Activated naive CD8-positive, alpha-beta T cell treated with anti-CD3 and anti-CD28 coated beads, Interleukin-2, amount 50 U/mL, for 24 hours (primary cell): ENCODE measurements around the gene RBM43.

Source experiments
- ATAC-seq: fragments of 150-1000 bp; cut with Tn5 transposase; one replicate; pipeline ENCODE4 v1.10.0; 2021
- DNase-seq: peaks from one replicate; pipeline ENCODE4 v3.0.0; 2021
- H3K27ac Mint-ChIP-seq: one replicate; pipeline ENCODE4 v1.8.0; 2021; ENCODE audit warnings: mild to moderate bottlenecking, mixed read lengths
- H3K27me3 Mint-ChIP-seq: one replicate; pipeline ENCODE4 v1.8.0; 2021; ENCODE audit warnings: mixed read lengths
- H3K36me3 Mint-ChIP-seq: one replicate; pipeline ENCODE4 v1.8.0; 2021; ENCODE audit warnings: low read depth, mixed read lengths
- H3K4me1 Mint-ChIP-seq: one replicate; pipeline ENCODE4 v1.8.0; 2021; ENCODE audit warnings: mixed read lengths
- H3K4me3 Mint-ChIP-seq: one replicate; pipeline ENCODE4 v1.8.0; 2021; ENCODE audit warnings: mild to moderate bottlenecking, moderate library complexity, mixed read lengths
- H3K9me3 Mint-ChIP-seq: one replicate; pipeline ENCODE4 v1.8.0; 2021; ENCODE audit warnings: mixed read lengths

RBM43 gene

DNA sequence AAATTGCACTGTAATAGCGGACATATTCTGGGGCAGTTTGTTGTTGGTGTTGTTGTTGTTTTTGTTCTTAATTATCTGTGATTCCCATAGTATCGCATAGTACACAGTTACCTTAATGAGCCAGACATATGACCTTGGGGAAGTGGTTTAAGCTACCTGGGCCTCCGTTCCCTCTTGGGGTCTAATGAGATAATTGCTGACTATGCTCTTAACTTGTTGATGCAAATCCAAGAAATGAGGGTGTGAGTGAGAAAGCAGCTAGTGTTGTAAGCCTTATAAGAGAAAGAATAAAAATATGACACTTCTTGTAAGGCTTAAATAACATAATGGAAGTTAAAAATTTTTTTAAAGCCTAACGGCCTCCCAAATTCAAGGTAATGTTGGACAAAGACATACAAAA is 20.7 kb upstream of the RBM43 start:
- no peaks in the 10 kb centered on the region for H3K27me3 Mint-ChIP-seq
- no peaks in the 10 kb centered on the region for H3K9me3 Mint-ChIP-seq
- H3K27ac Mint-ChIP-seq: no peak overlapping the region
- DNase-seq (no peak), ATAC-seq (no peak)
- peaks cover 27% of the 10 kb centered on the region for H3K4me1 Mint-ChIP-seq
- H3K36me3 Mint-ChIP-seq: peaks cover 31% of the 10 kb centered on the region
- no peak overlapping the region for H3K4me3 Mint-ChIP-seq

DNA sequence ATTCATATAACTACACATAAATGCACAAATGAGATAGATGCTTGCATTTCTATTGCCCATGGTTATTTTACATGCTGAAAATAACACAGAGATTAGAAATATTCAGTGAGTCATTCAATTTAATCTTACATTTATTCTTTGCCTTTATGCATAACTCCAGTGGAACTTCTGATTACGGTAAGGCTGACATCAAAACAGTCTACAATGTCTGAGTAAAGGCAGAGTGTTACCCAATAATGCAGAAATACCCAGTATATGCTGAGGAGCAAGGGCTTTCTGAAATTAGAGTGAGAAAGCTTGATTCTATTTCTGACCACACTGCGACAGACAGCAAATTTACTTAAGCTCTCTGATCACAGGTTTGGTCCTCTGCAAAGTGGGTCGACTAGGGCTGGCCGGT is 18.6 kb upstream of the RBM43 start:
- H3K4me1 Mint-ChIP-seq: peaks cover 9% of the 10 kb centered on the region
- no peak overlapping the region for H3K4me3 Mint-ChIP-seq
- no peak overlapping the region for H3K27ac Mint-ChIP-seq
- no peak for DNase-seq
- ATAC-seq: no peak
- peaks cover 41% of the 10 kb centered on the region for H3K36me3 Mint-ChIP-seq
- no peaks in the 10 kb centered on the region for H3K27me3 Mint-ChIP-seq
- no peaks in the 10 kb centered on the region for H3K9me3 Mint-ChIP-seq

GRCh38 chr2:151278487-151278886 is 16.8 kb upstream of the RBM43 start:
- Mint-ChIP-seq H3K27ac (no peak overlapping the region), H3K36me3 (peaks cover 51% of the 10 kb centered on the region), H3K27me3 (no peaks in the 10 kb centered on the region), H3K4me3 (no peak overlapping the region), H3K4me1 (no peaks in the 10 kb centered on the region), H3K9me3 (no peaks in the 10 kb centered on the region)
- no peak for DNase-seq
- ATAC-seq: no peak

DNA sequence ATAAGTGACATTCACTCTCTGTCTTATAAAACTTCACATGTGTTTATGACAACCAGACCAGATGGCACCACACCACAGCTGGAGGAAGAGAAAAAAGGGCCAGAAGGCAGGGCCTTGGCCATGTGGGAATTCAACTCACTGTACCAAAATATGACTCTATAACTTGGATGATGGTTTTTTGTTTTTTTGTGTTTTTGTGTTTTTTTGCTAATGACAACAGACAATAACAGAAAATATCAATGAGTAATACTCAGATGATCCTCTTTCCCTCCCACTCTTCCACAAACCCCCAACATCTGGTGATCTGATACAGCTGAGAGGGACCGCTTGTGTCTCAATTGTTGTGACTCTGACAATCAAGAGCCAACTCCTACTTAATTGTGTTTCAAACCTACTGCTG is 15.4 kb upstream of the RBM43 start:
- peaks cover 57% of the 10 kb centered on the region for H3K36me3 Mint-ChIP-seq
- H3K4me1 Mint-ChIP-seq: no peaks in the 10 kb centered on the region
- no peak overlapping the region for H3K27ac Mint-ChIP-seq
- no peaks in the 10 kb centered on the region for H3K27me3 Mint-ChIP-seq
- no peak for DNase-seq
- no peak for ATAC-seq
- H3K9me3 Mint-ChIP-seq: no peaks in the 10 kb centered on the region
- H3K4me3 Mint-ChIP-seq: no peak overlapping the region

DNA sequence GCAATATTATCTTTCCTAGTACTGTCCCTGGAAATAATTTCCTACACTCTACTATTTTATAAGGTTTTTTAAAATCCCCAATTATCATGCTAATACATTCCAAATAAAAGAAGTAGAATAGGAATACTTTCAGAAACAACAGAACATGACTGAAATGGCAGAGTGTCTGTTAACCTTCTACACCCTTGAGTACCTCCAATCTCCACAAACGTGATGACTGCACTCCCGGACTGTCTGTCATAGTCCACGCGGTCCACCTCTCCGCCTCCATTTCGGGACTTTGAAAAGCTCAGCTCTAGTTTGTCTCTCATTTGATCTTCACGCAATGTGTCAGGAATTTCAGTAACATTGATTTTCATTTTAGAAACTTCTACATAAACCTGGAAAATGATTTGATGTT is 13.6 kb upstream of the RBM43 start:
- Mint-ChIP-seq H3K4me3 (no peak overlapping the region), H3K27ac (no peak overlapping the region), H3K4me1 (peaks cover under 1% of the 10 kb centered on the region), H3K9me3 (no peaks in the 10 kb centered on the region), H3K27me3 (no peaks in the 10 kb centered on the region), H3K36me3 (peaks cover 58% of the 10 kb centered on the region)
- DNase-seq (no peak), ATAC-seq (no peak)

DNA sequence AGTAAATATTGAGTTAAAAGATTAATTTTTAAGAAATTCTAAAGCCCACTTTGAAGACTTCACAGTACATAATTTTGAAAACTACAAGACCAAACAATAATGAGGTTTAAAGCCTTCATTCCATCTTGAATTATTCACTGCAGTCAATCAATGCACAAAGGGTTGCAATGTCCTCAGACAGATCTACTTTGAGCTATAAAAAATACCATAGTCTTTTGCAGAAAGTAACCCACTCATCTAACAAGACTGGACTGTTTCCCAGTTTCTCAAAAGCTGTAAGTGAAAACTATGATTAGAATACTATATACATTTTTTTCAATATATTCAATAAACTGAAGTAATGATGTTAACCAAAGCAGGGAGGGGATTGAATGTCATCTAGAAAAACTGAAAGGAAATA is 10.2 kb upstream of the RBM43 start:
- DNase-seq (no peak), ATAC-seq (no peak)
- peaks cover 6% of the 10 kb centered on the region for H3K4me1 Mint-ChIP-seq
- no peak overlapping the region for H3K27ac Mint-ChIP-seq
- H3K9me3 Mint-ChIP-seq: peaks cover 9% of the 10 kb centered on the region
- H3K36me3 Mint-ChIP-seq: peaks cover 50% of the 10 kb centered on the region
- H3K27me3 Mint-ChIP-seq: no peaks in the 10 kb centered on the region
- no peak overlapping the region for H3K4me3 Mint-ChIP-seq

DNA sequence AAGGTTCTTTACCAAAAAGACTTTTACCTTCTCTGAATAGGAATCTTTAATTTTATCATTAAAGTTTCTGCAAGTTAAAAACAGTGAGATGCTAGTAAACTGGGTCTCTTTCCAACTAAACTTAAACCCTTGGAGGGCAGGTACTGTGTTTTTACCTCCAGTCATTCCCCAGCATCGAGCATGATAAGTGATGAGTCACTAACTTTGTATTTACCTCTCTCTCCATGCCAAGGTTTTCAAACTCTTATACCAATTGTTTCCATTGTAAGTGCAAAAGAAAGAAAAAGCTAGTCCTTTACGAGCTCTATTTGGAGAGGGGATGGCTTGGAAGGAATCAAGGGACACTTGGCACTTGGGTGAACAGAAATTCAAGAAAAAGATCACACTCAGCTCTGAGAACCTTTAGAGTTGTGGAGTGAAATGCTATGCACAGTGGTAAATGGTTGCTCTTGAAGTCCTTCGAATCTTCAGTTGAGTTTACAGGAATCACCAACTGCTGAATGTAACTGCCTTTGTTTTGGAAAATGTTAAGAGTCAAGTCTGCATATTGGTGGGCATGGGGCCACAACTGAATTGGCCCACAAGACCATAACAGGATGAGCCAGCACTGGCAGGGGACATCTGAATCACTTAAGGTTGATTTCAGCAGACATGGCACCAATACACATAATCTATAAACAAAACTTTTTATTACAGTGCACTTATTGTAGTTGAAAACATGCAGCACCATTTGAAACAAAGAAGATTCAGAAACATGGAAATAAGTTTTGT is 8.3 kb upstream of the RBM43 start:
- no peaks in the 10 kb centered on the region for H3K27me3 Mint-ChIP-seq
- H3K27ac Mint-ChIP-seq: peak overlapping the region; percentile 46
- ATAC-seq (peak; percentile 68), DNase-seq (no peak)
- H3K36me3 Mint-ChIP-seq: peaks cover 37% of the 10 kb centered on the region
- H3K4me1 Mint-ChIP-seq: peaks cover 6% of the 10 kb centered on the region
- H3K4me3 Mint-ChIP-seq: no peak overlapping the region
- peaks cover 9% of the 10 kb centered on the region for H3K9me3 Mint-ChIP-seq

DNA sequence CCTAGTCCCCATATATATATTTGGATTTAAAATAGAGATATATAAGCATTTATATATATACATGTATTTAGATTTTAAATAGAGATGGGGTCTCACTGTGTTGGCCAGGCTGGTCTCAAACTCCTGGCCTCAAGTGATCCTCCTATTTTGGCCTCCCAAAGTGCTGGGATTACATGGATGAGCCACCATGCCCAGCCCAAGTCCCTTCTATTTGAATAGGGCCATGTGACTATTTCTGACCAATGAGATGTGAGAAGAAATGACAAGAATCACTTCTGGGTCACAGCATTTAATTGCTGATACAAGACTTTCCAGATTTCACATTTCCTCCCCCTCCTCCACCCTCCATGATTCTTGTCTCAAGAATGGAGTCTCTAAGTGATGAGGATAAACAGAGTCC is 6.4 kb upstream of the RBM43 start:
- Mint-ChIP-seq H3K27ac (no peak overlapping the region), H3K27me3 (no peaks in the 10 kb centered on the region), H3K9me3 (peaks cover 9% of the 10 kb centered on the region), H3K36me3 (peaks cover 28% of the 10 kb centered on the region), H3K4me3 (no peak overlapping the region), H3K4me1 (peaks cover 6% of the 10 kb centered on the region)
- no peak for DNase-seq
- ATAC-seq: no peak

- no peak overlapping the region for H3K27ac Mint-ChIP-seq
- no peak for ATAC-seq
- peaks cover 6% of the 10 kb centered on the region for H3K4me1 Mint-ChIP-seq
Observed at GRCh38 chr2:151267537-151267936, 5.9 kb upstream of the RBM43 start.

DNA sequence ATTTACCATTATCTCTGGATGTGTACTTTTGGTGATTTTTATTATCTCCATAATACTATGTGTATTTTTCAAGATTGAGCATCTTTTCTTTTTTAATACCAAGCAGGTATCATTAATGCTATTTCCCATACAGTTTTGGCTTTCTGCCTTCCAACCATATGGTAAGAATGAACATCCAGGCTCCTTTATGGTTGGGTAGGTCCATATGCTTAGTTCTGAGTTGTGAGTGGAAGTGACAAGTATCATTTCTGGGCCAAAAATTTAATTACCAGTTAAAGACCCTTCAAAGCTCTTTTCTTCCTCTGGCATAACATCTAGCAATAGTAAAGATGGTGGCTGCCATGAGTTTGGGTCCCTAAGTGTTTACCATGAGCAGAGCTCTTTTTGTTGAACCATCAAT is 4.3 kb upstream of the RBM43 start:
- H3K4me1 Mint-ChIP-seq: peaks cover 15% of the 10 kb centered on the region
- peaks cover 9% of the 10 kb centered on the region for H3K9me3 Mint-ChIP-seq
- ATAC-seq: no peak
- H3K27ac Mint-ChIP-seq: no peak overlapping the region
- DNase-seq: no peak
- H3K36me3 Mint-ChIP-seq: peaks cover 17% of the 10 kb centered on the region
- H3K4me3 Mint-ChIP-seq: no peak overlapping the region
- no peaks in the 10 kb centered on the region for H3K27me3 Mint-ChIP-seq

More at GRCh38 chr2:151267537-151267936, 5.9 kb upstream of the RBM43 start:
- DNase-seq: no peak
- Mint-ChIP-seq H3K9me3 (peaks cover 9% of the 10 kb centered on the region), H3K4me3 (no peak overlapping the region), H3K36me3 (peaks cover 23% of the 10 kb centered on the region), H3K27me3 (no peaks in the 10 kb centered on the region)

DNA sequence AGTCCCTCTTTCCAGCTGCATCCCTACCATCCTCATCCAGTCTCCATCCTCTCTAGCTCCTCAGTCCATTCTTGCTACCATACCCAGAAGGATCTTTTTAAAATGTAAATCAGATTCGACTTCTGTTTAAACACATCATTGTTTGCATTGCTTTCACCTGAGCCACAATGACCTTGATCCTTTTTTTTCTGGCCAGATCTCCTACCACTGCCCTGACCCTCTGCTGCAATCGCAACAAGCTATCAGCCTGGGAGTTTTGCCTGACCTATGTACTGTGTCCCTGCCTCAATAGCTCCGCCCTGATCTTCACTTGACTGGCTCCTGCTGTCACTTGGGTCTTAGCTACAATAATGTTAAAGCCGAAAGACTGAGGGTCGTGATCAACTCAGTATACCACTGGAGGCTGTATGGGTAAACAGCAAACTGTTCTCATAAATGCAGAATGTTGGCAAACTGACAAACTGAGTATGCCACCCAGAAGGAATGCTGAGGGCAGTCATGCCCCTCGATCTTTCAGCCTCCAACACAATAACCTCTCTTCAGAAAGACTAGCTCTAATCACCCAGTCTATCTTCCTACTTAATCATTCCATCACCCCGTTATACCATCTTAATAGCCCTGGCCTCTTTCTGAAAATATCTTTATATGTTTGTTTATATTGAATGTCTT is 2.6 kb upstream of the RBM43 start:
- DNase-seq: no peak
- Mint-ChIP-seq H3K4me3 (no peak overlapping the region), H3K36me3 (peaks cover 6% of the 10 kb centered on the region)

GRCh38 chr2:151262629-151263028 is 966 bp upstream of the RBM43 start:
- Mint-ChIP-seq H3K36me3 (peaks cover under 1% of the 10 kb centered on the region), H3K4me1 (peaks cover 19% of the 10 kb centered on the region), H3K27ac (no peak overlapping the region), H3K4me3 (peak overlapping the region; percentile 23), H3K27me3 (no peaks in the 10 kb centered on the region), H3K9me3 (peaks cover 1% of the 10 kb centered on the region)
- ATAC-seq: no peak
- DNase-seq: no peak

More for the DNA sequence above, 2.6 kb upstream of the RBM43 start:
- no peak for ATAC-seq
- Mint-ChIP-seq H3K27ac (no peak overlapping the region), H3K27me3 (no peaks in the 10 kb centered on the region), H3K4me1 (peaks cover 19% of the 10 kb centered on the region), H3K9me3 (peaks cover 9% of the 10 kb centered on the region)

GRCh38 chr2:151261977-151262291 is 271 bp upstream of the RBM43 start:
- ATAC-seq: no peak
- peak overlapping the region; percentile 95 for H3K27ac Mint-ChIP-seq
- H3K4me1 Mint-ChIP-seq: peaks cover 19% of the 10 kb centered on the region
- H3K27me3 Mint-ChIP-seq: no peaks in the 10 kb centered on the region
- no peaks in the 10 kb centered on the region for H3K9me3 Mint-ChIP-seq
- no peak for DNase-seq
- peak overlapping the region; percentile 82 for H3K4me3 Mint-ChIP-seq
- no peaks in the 10 kb centered on the region for H3K36me3 Mint-ChIP-seq

- Mint-ChIP-seq H3K27me3 (no peaks in the 10 kb centered on the region), H3K4me3 (peak overlapping the region; percentile 82), H3K9me3 (no peaks in the 10 kb centered on the region), H3K27ac (peak overlapping the region; percentile 86), H3K4me1 (peaks cover 19% of the 10 kb centered on the region), H3K36me3 (no peaks in the 10 kb centered on the region)
- DNase-seq: no peak
- ATAC-seq: no peak
Observed at GRCh38 chr2:151260573-151261230, 961 bp downstream of the RBM43 start.

DNA sequence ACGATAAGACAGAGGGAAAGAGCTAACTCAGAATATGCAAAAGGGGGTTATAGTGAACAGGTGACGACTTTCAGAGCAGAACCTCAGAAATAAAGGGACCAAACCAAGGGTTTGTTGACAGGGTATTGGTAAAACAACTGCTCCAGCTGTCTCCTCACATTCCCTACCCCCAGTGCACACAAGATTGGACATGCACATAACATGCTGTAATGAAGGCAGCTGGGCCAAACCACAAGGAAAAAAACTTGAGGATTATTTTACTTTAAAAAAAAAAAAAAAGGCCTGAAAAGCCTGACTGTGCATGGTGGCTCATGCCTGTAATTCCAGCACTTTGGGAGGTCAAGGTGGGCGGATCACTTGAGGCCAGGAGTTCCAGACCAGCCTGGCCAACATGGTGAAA is 3.5 kb downstream of the RBM43 start:
- DNase-seq (no peak), ATAC-seq (no peak)
- Mint-ChIP-seq H3K9me3 (no peaks in the 10 kb centered on the region), H3K27ac (no peak overlapping the region), H3K27me3 (no peaks in the 10 kb centered on the region), H3K4me3 (no peak overlapping the region), H3K4me1 (peaks cover 19% of the 10 kb centered on the region), H3K36me3 (peaks cover 2% of the 10 kb centered on the region)
